Lower lobe of right lung (tissue), 2 donors: ENCODE data around the gene CORO2B. TPM values are rescaled to one million over a fixed set of nuclear protein-coding genes. Genes with fewer than 3 reads are reported as not detected.
A peak's percentile ranks its signal among the peaks of the same experiment; 100 is the strongest.

ENCODE experiments used
- ATAC-seq, 2 donors: fragments of 200-7000 bp; cut with Tn5 transposase; one replicate each; pipeline ENCODE4 v1.9.1; 2020 to 2022; ENCODE audit warnings: mild to moderate bottlenecking in 2 of 2, moderate library complexity in 2 of 2
- DNase-seq: peaks from one replicate; pipeline ENCODE4 v3.0.0-alpha.2; 2020
- H3K27ac ChIP-seq: fragments of 200-600 bp; one replicate; pipeline ENCODE4 v1.8.0; 2022
- H3K27me3 ChIP-seq: fragments of 200-600 bp; one replicate; pipeline ENCODE4 v1.8.0; 2022; ENCODE audit warnings: low read depth
- H3K36me3 ChIP-seq: fragments of 200-600 bp; one replicate; pipeline ENCODE4 v1.8.0; 2022; ENCODE audit warnings: mild to moderate bottlenecking
- H3K4me1 ChIP-seq: fragments of 200-600 bp; one replicate; pipeline ENCODE4 v1.8.0; 2022
- H3K4me3 ChIP-seq: fragments of 200-600 bp; one replicate; pipeline ENCODE4 v1.8.0; 2022; ENCODE audit warnings: mild to moderate bottlenecking
- H3K9me3 ChIP-seq: fragments of 200-600 bp; one replicate; pipeline ENCODE4 v1.8.0; 2022
- intact Hi-C: fragments of 100-400 bp; cut with DNase I; formaldehyde crosslinking; loops from one replicate; pipeline ENCODE4 v1.11.0; 2022
- total RNA-seq: library from RNA; stranded (reverse); fragmentation: NEBNext Ultra II Directional; extraction: Animal tissue kit (Norgen Biotek cat#: 25700); gene quantifications from one replicate; pipeline ENCODE4 v1.2.1, GENCODE V29; 2021
- TF ChIP-seq, protein P1 (sequence below): fragments of 200-600 bp; IDR thresholded peaks from one replicate; pipeline ENCODE4 v1.8.0; 2022; ENCODE audit warnings: antibody characterized with exemption, mild to moderate bottlenecking
- donor health status: DM: no; HTN: yes; CAD: no; lungs with severe emphysema.

The CORO2B gene
- total RNA-seq, 1 donor from 2014 or later: 6.8 TPM

DNA sequence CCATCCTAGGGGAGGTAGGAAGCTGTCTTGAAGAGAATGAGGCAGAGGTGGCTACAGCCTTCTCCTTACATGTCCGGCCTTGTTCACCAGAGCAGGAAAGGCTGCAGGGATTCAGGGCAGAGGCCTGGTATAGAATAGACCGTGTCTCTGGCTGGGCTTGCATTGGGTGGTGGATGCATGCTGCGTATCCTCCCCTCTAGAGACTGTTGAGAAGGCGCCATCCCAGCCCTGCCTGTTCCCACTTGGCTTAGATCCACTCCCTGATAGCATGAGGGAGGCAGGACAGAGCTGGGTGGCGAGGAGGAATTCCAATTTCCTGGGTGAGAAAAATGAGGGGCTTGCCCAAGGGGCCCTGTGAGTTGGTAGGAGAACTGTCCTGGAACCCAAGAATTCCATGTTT lies 57.5 kb downstream of the CORO2B start:
- DNase-seq: no peak
- H3K4me1 ChIP-seq: peaks cover 48% of the 10 kb centered on the region
- no peak for ATAC-seq

DNA sequence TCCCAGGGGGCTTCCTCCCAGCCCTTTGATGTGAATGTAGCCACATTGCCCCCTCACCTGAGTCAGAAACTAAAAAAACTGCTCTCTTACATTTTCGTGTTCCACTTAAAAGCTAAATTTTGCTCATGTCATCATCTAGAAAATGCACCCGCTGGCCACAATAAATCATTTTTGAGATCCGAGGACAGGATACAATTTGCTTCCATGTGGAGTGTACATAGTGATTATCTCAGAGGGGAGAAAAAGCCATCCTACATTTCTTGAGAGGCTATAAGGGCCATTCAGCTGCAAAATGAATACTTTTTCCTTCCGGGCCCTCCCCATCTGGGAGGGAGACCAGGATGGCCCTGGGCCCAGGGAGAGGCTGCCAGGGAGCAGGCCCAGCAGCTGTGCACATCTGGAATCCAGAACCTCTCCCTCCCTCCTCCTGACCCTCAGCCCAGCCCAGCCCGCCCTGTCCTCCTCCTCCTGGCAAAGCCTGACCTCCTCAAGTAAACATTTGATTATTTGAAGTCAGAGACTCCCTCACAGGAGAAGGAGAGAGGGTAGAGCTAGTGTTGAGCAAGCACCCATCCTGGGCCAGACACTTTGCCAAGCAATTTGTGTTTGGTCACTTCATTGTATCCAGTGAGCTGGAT lies 59.1 kb downstream of the CORO2B start:
- peak overlapping the region; percentile 24 for H3K27ac ChIP-seq
- DNase-seq (peak; percentile 54), ATAC-seq (peak; percentile 68 to 76)
- H3K27me3 ChIP-seq: no peaks in the 10 kb centered on the region
- H3K4me1 ChIP-seq: peaks cover 43% of the 10 kb centered on the region
- no peak overlapping the region for H3K4me3 ChIP-seq
- intact Hi-C loops: no loop called here
- TF ChIP-seq, protein P1, sequence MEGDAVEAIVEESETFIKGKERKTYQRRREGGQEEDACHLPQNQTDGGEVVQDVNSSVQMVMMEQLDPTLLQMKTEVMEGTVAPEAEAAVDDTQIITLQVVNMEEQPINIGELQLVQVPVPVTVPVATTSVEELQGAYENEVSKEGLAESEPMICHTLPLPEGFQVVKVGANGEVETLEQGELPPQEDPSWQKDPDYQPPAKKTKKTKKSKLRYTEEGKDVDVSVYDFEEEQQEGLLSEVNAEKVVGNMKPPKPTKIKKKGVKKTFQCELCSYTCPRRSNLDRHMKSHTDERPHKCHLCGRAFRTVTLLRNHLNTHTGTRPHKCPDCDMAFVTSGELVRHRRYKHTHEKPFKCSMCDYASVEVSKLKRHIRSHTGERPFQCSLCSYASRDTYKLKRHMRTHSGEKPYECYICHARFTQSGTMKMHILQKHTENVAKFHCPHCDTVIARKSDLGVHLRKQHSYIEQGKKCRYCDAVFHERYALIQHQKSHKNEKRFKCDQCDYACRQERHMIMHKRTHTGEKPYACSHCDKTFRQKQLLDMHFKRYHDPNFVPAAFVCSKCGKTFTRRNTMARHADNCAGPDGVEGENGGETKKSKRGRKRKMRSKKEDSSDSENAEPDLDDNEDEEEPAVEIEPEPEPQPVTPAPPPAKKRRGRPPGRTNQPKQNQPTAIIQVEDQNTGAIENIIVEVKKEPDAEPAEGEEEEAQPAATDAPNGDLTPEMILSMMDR: no peak
- no peaks in the 10 kb centered on the region for H3K36me3 ChIP-seq
- H3K9me3 ChIP-seq: no peaks in the 10 kb centered on the region

More for the DNA sequence above, 57.5 kb downstream of the CORO2B start:
- H3K27ac ChIP-seq: no peak overlapping the region
- TF ChIP-seq, protein P1: no peak
- no peaks in the 10 kb centered on the region for H3K9me3 ChIP-seq
- intact Hi-C loops: no loop called here
- H3K27me3 ChIP-seq: no peaks in the 10 kb centered on the region
- H3K4me3 ChIP-seq: no peak overlapping the region
- H3K36me3 ChIP-seq: no peaks in the 10 kb centered on the region

GRCh38 chr15:68638953-68639515 lies 60.2 kb downstream of the CORO2B start:
- H3K36me3 ChIP-seq: no peaks in the 10 kb centered on the region
- intact Hi-C loops: no loop called here
- TF ChIP-seq, protein P1: no peak
- no peak overlapping the region for H3K4me3 ChIP-seq
- DNase-seq: no peak
- no peak for ATAC-seq
- H3K4me1 ChIP-seq: peaks cover 41% of the 10 kb centered on the region
- no peaks in the 10 kb centered on the region for H3K9me3 ChIP-seq
- H3K27ac ChIP-seq: no peak overlapping the region
- no peaks in the 10 kb centered on the region for H3K27me3 ChIP-seq

DNA sequence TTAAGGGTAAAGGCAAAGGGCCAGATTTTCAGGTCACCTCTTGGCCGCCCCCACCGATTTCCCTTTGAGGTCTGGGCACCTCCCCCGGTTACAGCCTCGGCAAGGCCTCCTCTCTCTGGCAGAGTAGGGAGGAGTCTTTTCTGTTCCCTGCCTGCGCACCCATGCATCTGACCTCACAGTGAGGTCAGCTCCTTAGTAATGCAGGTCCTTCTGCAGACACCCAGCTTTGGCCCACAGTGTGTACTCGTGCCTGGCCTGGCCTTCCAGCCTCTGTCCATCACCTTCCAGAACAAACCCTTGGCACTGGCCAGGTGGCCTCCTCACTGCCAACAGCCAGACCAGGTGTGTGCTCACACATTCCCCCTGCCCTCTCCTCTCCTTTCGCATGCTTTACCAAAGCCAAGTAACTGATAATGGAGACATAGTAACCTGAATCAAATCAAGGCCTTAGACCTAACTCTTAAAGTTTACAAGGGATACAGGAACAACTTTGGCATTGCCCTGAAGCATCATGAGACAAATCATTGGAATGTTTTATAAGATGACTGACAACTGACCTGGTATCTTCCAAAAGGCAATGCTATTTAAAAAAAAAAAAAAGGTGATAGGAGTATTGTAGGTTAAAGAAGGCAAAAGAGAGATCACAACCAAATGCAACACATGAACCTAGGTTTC lies 61.3 kb downstream of the CORO2B start:
- Histone ChIP-seq H3K4me1 (peaks cover 36% of the 10 kb centered on the region), H3K27me3 (no peaks in the 10 kb centered on the region), H3K36me3 (no peaks in the 10 kb centered on the region), H3K4me3 (no peak overlapping the region), H3K9me3 (no peaks in the 10 kb centered on the region), H3K27ac (peak overlapping the region; percentile 24)
- intact Hi-C loops: no loop called here
- DNase-seq (no peak), ATAC-seq (no peak)
- TF ChIP-seq, protein P1: no peak

DNA sequence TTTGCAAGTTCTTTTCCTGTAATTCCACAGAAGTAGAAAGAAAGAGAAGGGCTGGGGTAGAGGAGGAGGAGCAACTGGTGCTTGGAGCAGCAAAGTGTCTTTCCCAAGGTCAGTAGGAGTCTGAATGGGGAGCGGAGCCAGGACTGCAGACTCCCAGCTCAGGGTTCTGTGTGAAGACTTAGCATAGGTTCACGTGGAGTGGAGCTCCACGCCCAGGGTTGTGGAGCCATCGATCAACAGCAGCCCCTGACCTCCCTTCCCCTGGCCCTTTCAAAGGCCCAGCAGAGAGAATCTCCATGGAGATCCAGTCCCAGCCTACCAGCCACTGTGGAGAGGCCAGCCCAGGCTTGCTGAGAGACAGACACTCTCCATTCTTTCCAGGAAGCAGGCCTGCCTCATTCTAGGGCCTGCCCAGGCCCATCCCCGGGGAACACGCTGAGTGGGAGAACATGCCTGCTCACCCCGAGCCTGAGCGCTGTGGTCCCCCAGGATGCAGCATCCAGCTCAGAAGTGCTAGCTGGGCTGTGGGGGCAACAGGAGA lies 62.1 kb downstream of the CORO2B start:
- intact Hi-C loops: no loop called here
- Histone ChIP-seq H3K4me3 (no peak overlapping the region), H3K4me1 (peaks cover 29% of the 10 kb centered on the region), H3K9me3 (no peaks in the 10 kb centered on the region), H3K27ac (peak overlapping the region; percentile 24), H3K27me3 (no peaks in the 10 kb centered on the region), H3K36me3 (no peaks in the 10 kb centered on the region)
- TF ChIP-seq, protein P1: no peak
- no peak for DNase-seq
- no peak for ATAC-seq
